GM13976 (cell line): Measurements from ENCODE around the gene ADAM30.

Experiments used
- DNase-seq: peaks from one replicate; pipeline ENCODE4 v3.0.0; 2012; ENCODE audit warnings: low spot score
- CTCF ChIP-seq: IDR thresholded peaks from 2 replicates; pipeline ENCODE4 v1.5.1; 2012; ENCODE audit warnings: borderline replicate concordance, mild to moderate bottlenecking; ENCODE audit not compliant: insufficient read depth; ENCODE audit errors: extremely low read depth, missing control alignments, control extremely low read depth
- in situ Hi-C: fragments of 300-500 bp; cut with MboI; formaldehyde crosslinking; loops from one replicate; pipeline ENCODE4 v1.12.0; 2022; ENCODE audit warnings: low sequenced_read_pairs, mixed read lengths, inconsistent platforms; ENCODE audit not compliant: unreplicated experiment

ADAM30 gene

GRCh38 chr1:119902775-119903442 lies 6.6 kb upstream of the ADAM30 start:
- no peak for DNase-seq
- no peak for TF ChIP-seq CTCF
- in situ Hi-C loops, result no loop called here

- in situ Hi-C loops, result loop anchor here (25.0 kb wide), 1 partner anchor 112 kb away; no protein-coding TSS in a partner anchor
- no peak for TF ChIP-seq CTCF
- no peak for DNase-seq
These were observed 2.8 kb upstream of the ADAM30 start for GRCh38 chr1:119898981-119899720.

GRCh38 chr1:119898530-119898929 lies 2.2 kb upstream of the ADAM30 start:
- in situ Hi-C loops, result loop anchor here (25.0 kb wide), 1 partner anchor 111 kb away; no protein-coding TSS in a partner anchor
- no peak for DNase-seq
- TF ChIP-seq CTCF, result no peak

- no peak for DNase-seq
- in situ Hi-C loops, result loop anchor here (25.0 kb wide), 1 partner anchor 108 kb away; no protein-coding TSS in a partner anchor
- no peak for TF ChIP-seq CTCF
These were observed 1.2 kb downstream of the ADAM30 start for GRCh38 chr1:119895102-119895501.

- TF ChIP-seq CTCF, result no peak
- no peak for DNase-seq
- in situ Hi-C loops, result loop anchor here (25.0 kb wide), 1 partner anchor 107 kb away; no protein-coding TSS in a partner anchor
These were observed 2.3 kb downstream of the ADAM30 start for GRCh38 chr1:119893827-119894700.

GRCh38 chr1:119893238-119893791 lies 3.0 kb downstream of the ADAM30 start:
- DNase-seq, result no peak
- no peak for TF ChIP-seq CTCF
- in situ Hi-C loops, result loop anchor here (25.0 kb wide), 1 partner anchor 106 kb away; no protein-coding TSS in a partner anchor
